Hepatocyte (in vitro differentiated cells): ENCODE data around the gene RBMX. TPM values are rescaled to one million over a fixed set of nuclear protein-coding genes. Genes with fewer than 3 reads are reported as not detected.
A peak's percentile ranks its signal among the peaks of the same experiment; 100 is the strongest.

Experiments
- DNase-seq: peaks from one replicate; pipeline ENCODE4 v3.0.0-alpha.2; 2016; ENCODE audit warnings: low spot score
- H2AFZ ChIP-seq: fragments of 200-600 bp; sonication (generic); 2 replicates; pipeline ENCODE4 v1.6.0; 2016; ENCODE audit warnings: antibody characterized with exemption, mild to moderate bottlenecking
- H3K27ac ChIP-seq: fragments of 200-600 bp; sonication (generic); 2 replicates; pipeline ENCODE4 v1.5.1; 2016; ENCODE audit warnings: mild to moderate bottlenecking
- H3K27me3 ChIP-seq: fragments of 200-600 bp; sonication (generic); 2 replicates; pipeline ENCODE4 v1.6.1; 2016
- H3K36me3 ChIP-seq: fragments of 200-600 bp; sonication (generic); replicated peaks from 2 replicates; pipeline ENCODE4 v1.5.1; 2016; ENCODE audit warnings: low read depth; ENCODE audit not compliant: insufficient read depth
- H3K4me1 ChIP-seq: fragments of 200-600 bp; sonication (generic); 2 replicates; pipeline ENCODE4 v1.5.1; 2016; ENCODE audit warnings: mild to moderate bottlenecking, moderate library complexity; ENCODE audit not compliant: insufficient read depth
- H3K4me2 ChIP-seq: fragments of 200-600 bp; sonication (generic); 2 replicates; pipeline ENCODE4 v1.6.0; 2016
- H3K4me3 ChIP-seq: fragments of 200-600 bp; sonication (generic); 2 replicates; pipeline ENCODE4 v1.5.1; 2016; ENCODE audit warnings: mild to moderate bottlenecking
- H3K79me2 ChIP-seq: fragments of 200-600 bp; sonication (generic); 2 replicates; pipeline ENCODE4 v1.6.0; 2017; ENCODE audit warnings: mild to moderate bottlenecking
- H3K9me2 ChIP-seq: fragments of 200-600 bp; sonication (generic); replicated peaks from 2 replicates; pipeline ENCODE4 v1.6.0; 2017; ENCODE audit warnings: mild to moderate bottlenecking; ENCODE audit not compliant: insufficient read depth
- H3K9me3 ChIP-seq: fragments of 200-600 bp; sonication (generic); 2 replicates; pipeline ENCODE4 v1.5.1; 2016; ENCODE audit warnings: low read depth, mild to moderate bottlenecking
- H4K20me1 ChIP-seq: fragments of 200-600 bp; sonication (generic); 2 replicates; pipeline ENCODE4 v1.6.0; 2016; ENCODE audit warnings: mild to moderate bottlenecking; ENCODE audit not compliant: insufficient read depth, poor library complexity, severe bottlenecking
- EZH2 ChIP-seq: fragments of 200-600 bp; sonication (generic); IDR thresholded peaks from 2 replicates; pipeline ENCODE4 v1.6.1; 2016; ENCODE audit warnings: antibody characterized with exemption, mild to moderate bottlenecking, borderline replicate concordance
- EZH2phosphoT487 ChIP-seq: fragments of 200-600 bp; sonication (generic); IDR thresholded peaks from one replicate; pipeline ENCODE4 v1.6.1; 2018; ENCODE audit warnings: antibody characterized with exemption, mild to moderate bottlenecking, low read depth, moderate library complexity; ENCODE audit not compliant: unreplicated experiment, severe bottlenecking
- whole genome bisulfite sequencing: methylation state at CpG from one replicate; pipeline ENCODE4 v1.1.6; 2016; ENCODE audit warnings: low lambda C conversion rate; ENCODE audit errors: missing lambda C conversion rate; 5-methylcytosine and 5-hydroxymethylcytosine counted together
- polyA plus RNA-seq: library from polyadenylated mRNA; unstranded; fragments of >200 nt; fragmentation: Nextera tagmentation; extraction: Ambion mirVana; gene quantifications from 2 replicates; pipeline ENCODE4 v1.2.1, GENCODE V29; 2016
- total RNA-seq: library from RNA; depleted of rRNA; stranded (reverse); fragments of >200 nt; gene quantifications from 2 replicates; pipeline ENCODE4 v1.2.3, GENCODE V29; 2014
- TF ChIP-seq, protein P1 (sequence below): fragments of 200-600 bp; sonication (generic); IDR thresholded peaks from 2 replicates; pipeline ENCODE4 v1.5.1; 2016; ENCODE audit warnings: antibody characterized with exemption, mild to moderate bottlenecking; ENCODE audit not compliant: poor library complexity

RBMX gene
- total and polyA plus RNA-seq, 2 experiments from 2014 or later, result 116 to 262 TPM

DNA sequence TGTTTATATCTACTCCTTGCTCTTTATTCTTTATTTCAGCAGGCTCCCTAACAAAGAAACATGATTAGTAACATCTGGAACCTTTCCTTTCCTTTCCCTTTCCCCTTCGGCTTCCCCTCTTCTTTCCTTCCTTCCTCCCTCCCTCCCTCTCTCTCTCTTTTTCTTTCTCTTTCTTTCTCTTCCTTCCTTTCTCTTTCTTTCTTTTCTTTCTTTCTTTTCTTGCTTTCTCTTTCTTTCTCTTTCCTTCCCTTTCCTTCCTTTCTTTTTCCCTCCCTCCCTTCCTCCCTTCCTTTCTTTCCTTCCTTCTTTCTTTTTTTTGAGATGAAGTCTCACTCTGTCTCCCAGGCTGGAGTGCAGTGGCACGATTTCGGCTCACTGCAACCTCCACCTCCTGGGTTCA lies 30.7 kb upstream of the RBMX start:
- WGBS, result 70% methylated on average over 3 of the region's 3 CpGs
- no peaks in the 10 kb centered on the region for H3K4me1 ChIP-seq
- TF ChIP-seq, protein P1, sequence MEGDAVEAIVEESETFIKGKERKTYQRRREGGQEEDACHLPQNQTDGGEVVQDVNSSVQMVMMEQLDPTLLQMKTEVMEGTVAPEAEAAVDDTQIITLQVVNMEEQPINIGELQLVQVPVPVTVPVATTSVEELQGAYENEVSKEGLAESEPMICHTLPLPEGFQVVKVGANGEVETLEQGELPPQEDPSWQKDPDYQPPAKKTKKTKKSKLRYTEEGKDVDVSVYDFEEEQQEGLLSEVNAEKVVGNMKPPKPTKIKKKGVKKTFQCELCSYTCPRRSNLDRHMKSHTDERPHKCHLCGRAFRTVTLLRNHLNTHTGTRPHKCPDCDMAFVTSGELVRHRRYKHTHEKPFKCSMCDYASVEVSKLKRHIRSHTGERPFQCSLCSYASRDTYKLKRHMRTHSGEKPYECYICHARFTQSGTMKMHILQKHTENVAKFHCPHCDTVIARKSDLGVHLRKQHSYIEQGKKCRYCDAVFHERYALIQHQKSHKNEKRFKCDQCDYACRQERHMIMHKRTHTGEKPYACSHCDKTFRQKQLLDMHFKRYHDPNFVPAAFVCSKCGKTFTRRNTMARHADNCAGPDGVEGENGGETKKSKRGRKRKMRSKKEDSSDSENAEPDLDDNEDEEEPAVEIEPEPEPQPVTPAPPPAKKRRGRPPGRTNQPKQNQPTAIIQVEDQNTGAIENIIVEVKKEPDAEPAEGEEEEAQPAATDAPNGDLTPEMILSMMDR, result no peak
- TF ChIP-seq EZH2, result no peak

DNA sequence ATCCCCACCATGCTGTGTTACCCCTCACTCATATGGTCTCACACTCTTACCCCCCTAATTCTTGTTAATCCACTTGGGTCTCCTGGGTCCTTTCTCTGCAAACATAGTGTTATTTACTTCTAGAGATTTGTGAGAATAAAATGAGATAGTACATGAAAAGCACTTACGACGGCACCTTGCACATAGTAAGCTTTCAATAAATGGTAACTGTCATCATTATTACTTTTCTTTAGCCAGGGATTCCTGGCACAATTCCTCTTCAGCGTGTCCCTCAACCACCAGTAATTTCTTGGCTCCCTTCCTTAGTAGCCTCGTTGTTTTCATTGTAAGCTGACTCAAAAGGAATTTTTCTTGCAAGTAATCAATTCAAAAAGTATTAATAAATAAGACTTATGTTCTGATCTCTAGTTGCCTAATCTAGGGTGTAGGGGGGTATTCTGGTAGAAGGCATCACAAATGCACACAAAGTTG lies 30.1 kb upstream of the RBMX start:
- no peaks in the 10 kb centered on the region for H4K20me1 ChIP-seq
- no peaks in the 10 kb centered on the region for H3K9me2 ChIP-seq
- DNase-seq, result no peak
- no peaks in the 10 kb centered on the region for H3K27me3 ChIP-seq
- no peak overlapping the region for H3K4me3 ChIP-seq
- peak overlapping the region; percentile 40 for H3K27ac ChIP-seq
- no peaks in the 10 kb centered on the region for H3K9me3 ChIP-seq
- WGBS, result 46% methylated on average over 4 of the region's 4 CpGs
- no peak overlapping the region for H2AFZ ChIP-seq
- no peaks in the 10 kb centered on the region for H3K79me2 ChIP-seq
- H3K36me3 ChIP-seq, result no peaks in the 10 kb centered on the region
- no peak for TF ChIP-seq EZH2
- TF ChIP-seq, protein P1, result no peak
- TF ChIP-seq EZH2phosphoT487, result no peak
- peak overlapping the region; percentile 83 for H3K4me2 ChIP-seq
- no peaks in the 10 kb centered on the region for H3K4me1 ChIP-seq

More for the DNA sequence above, 30.7 kb upstream of the RBMX start:
- no peaks in the 10 kb centered on the region for H3K9me2 ChIP-seq
- H3K27me3 ChIP-seq, result no peaks in the 10 kb centered on the region
- H3K4me2 ChIP-seq, result peak overlapping the region; percentile 83
- H2AFZ ChIP-seq, result peak overlapping the region; percentile 21
- no peak overlapping the region for H3K4me3 ChIP-seq
- DNase-seq, result no peak
- H3K27ac ChIP-seq, result peak overlapping the region; percentile 40
- H3K9me3 ChIP-seq, result no peaks in the 10 kb centered on the region
- no peaks in the 10 kb centered on the region for H3K79me2 ChIP-seq
- H3K36me3 ChIP-seq, result no peaks in the 10 kb centered on the region
- no peaks in the 10 kb centered on the region for H4K20me1 ChIP-seq

DNA sequence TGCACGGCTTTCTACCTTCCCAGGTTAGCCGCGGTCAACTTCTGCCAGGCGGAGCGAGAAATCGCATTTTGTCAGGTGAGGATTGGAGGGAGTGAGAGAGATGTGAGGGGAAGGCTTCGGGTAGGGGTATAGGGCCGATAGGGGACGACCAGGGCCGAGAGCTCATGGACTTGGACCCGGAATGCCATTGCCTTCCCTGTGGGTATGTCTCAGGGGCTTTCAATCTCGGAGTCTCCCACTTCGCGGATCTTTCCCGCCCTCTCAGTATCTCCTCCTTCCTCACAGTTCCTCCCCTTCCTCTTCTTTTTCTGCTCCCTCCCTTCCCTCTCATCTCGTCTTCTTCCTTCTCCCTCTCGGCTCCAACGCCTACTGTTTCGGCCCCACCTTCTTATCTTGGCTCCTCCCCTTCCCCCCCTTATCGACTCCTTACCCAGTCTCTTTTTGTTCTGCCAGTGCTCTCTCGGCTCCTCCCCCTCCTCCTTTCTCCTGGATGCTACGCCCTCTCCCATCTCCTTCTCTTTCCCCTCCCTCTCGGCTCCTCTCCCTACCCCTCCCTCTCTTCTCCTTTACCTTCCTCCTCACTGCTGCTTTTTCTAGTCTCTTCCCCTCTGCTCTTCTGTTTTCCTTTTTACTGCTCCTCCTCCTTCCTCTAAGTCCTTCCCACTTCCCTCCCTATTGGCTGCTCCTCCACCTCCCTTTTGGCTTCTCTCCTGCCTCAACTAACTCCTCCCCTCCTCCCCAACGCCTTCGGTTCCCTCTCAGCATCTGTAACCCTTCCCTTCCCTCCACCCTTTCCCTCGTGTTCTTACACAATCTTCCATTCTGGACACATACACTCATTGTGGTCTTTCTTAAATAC lies 29.4 kb upstream of the RBMX start:
- no peaks in the 10 kb centered on the region for H3K79me2 ChIP-seq
- TF ChIP-seq EZH2phosphoT487, result no peak
- TF ChIP-seq, protein P1, result no peak
- TF ChIP-seq EZH2, result no peak
- H3K4me2 ChIP-seq, result peak overlapping the region; percentile 83
- H3K4me3 ChIP-seq, result peak overlapping the region; percentile 63
- DNase-seq, result peak; percentile 91
- no peaks in the 10 kb centered on the region for H4K20me1 ChIP-seq
- H2AFZ ChIP-seq, result peak overlapping the region; percentile 72
- H3K27me3 ChIP-seq, result no peaks in the 10 kb centered on the region
- H3K9me3 ChIP-seq, result no peaks in the 10 kb centered on the region
- H3K36me3 ChIP-seq, result no peaks in the 10 kb centered on the region
- no peaks in the 10 kb centered on the region for H3K4me1 ChIP-seq
- no peaks in the 10 kb centered on the region for H3K9me2 ChIP-seq
- H3K27ac ChIP-seq, result peak overlapping the region; percentile 85
- 45% methylated on average over 20 of the region's 26 CpGs for WGBS
